Calu3 (cell line): ENCODE measurements around the gene TMEM151B. TPM values are rescaled to one million over a fixed set of nuclear protein-coding genes. Genes with fewer than 3 reads are reported as not detected.
"Not testable (repeated sequence)": the region's sequence is repeated elsewhere in the genome, so short reads cannot be mapped to it uniquely, and the experiment has no call there.

ENCODE experiments used
- BruUV-seq: library from RNA; stranded (reverse); fragments of 400-500 nt; replicated peaks from 2 replicates; lab custom pipeline; 2021; lab: Mats Ljungman, UMichigan
- CTCF ChIA-PET: fragments of 300-600 bp; sonication (Branson Sonifier 250); formaldehyde crosslinking; loops from one replicate; lab custom pipeline; 2022; ENCODE audit warnings: antibody characterized with exemption; lab: Charles Lee
- DNase-seq: peaks from one replicate; pipeline ENCODE4 v3.0.0; 2022
- H3K27ac Mint-ChIP-seq: one replicate; pipeline ENCODE4 v1.8.0; 2022; ENCODE audit warnings: mixed read lengths; ENCODE audit not compliant: unreplicated experiment
- H3K27me3 Mint-ChIP-seq: one replicate; pipeline ENCODE4 v1.8.0; 2022; ENCODE audit warnings: mixed read lengths; ENCODE audit not compliant: unreplicated experiment
- H3K36me3 Mint-ChIP-seq: one replicate; pipeline ENCODE4 v1.8.0; 2022; ENCODE audit warnings: mild to moderate bottlenecking, moderate library complexity, mixed read lengths; ENCODE audit not compliant: insufficient read depth, unreplicated experiment
- H3K4me1 Mint-ChIP-seq: one replicate; pipeline ENCODE4 v1.8.0; 2022; ENCODE audit warnings: mild to moderate bottlenecking, low read depth, mixed read lengths; ENCODE audit not compliant: unreplicated experiment
- H3K4me3 Mint-ChIP-seq: one replicate; pipeline ENCODE4 v1.8.0; 2022; ENCODE audit warnings: mild to moderate bottlenecking, low read depth, moderate library complexity, mixed read lengths; ENCODE audit not compliant: unreplicated experiment
- H3K9me3 Mint-ChIP-seq: one replicate; pipeline ENCODE4 v1.8.0; 2022; ENCODE audit warnings: low read depth, mixed read lengths; ENCODE audit not compliant: unreplicated experiment
- CTCF ChIP-seq: fragments of 200-600 bp; IDR thresholded peaks from one replicate; pipeline ENCODE4 v1.8.0; 2022; ENCODE audit warnings: antibody characterized with exemption; ENCODE audit not compliant: unreplicated experiment
- intact Hi-C: fragments of 100-400 bp; cut with micrococcal nuclease; formaldehyde crosslinking; loops from one replicate; pipeline ENCODE4 v1.10.0; 2022; ENCODE audit not compliant: unreplicated experiment
- total RNA-seq: library from RNA; stranded (reverse); gene quantifications from 2 replicates; pipeline ENCODE4 v1.2.3, GENCODE V29; 2022

TMEM151B gene
- total RNA-seq, 1 experiment from 2014 or later: not detected

DNA sequence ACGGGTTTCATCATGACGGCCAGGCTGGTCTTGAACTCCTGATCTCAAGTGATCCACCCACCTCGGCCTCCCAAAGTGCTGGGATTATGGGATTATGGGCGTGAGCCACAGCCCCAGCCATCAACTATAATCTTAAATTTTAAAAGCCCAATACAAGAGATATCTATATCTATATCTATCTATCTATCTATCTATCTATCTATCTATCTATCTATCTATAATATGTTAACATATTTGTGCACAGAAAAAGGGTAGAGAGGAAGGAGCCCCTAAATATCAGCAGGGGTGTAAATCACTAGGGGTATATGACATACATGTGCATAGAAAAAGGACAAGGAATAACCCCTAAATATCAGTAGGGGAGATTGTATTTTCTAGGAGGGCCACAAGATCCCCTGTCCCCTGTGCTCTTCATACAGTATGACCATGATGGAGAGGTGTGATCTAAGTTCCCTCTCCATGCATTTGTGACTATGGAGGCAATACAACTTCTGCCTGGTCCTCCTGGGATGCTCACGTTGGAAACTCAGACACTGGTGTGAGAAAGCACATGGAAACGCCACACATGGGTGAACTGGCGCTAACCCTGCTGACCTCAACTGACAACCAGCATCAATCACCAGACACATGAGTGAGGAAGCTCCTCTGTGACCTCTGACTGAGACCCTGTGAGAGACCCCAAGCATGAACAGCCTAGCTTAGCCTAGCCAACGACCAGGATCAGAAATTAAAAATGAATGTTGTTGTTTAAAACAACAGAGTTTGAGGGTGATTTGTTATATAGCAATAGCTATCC, 71.0 kb downstream of the TMEM151B start:
- no peaks in the 10 kb centered on the region for H3K9me3 Mint-ChIP-seq
- H3K27me3 Mint-ChIP-seq: peaks cover 71% of the 10 kb centered on the region
- no peak overlapping the region for H3K27ac Mint-ChIP-seq
- no peaks in the 10 kb centered on the region for H3K36me3 Mint-ChIP-seq
- no peaks in the 10 kb centered on the region for H3K4me1 Mint-ChIP-seq
- intact Hi-C loops: no loop called here
- BruUV-seq: no TSS peak
- CTCF ChIA-PET: interaction anchor here (0.8 to 1.6 kb wide), 2 partner anchors 11 to 49 kb away, joined by 3 read pairs; no protein-coding TSS in a partner anchor
- H3K4me3 Mint-ChIP-seq: no peak overlapping the region
- TF ChIP-seq CTCF: no peak
- DNase-seq: no peak

DNA sequence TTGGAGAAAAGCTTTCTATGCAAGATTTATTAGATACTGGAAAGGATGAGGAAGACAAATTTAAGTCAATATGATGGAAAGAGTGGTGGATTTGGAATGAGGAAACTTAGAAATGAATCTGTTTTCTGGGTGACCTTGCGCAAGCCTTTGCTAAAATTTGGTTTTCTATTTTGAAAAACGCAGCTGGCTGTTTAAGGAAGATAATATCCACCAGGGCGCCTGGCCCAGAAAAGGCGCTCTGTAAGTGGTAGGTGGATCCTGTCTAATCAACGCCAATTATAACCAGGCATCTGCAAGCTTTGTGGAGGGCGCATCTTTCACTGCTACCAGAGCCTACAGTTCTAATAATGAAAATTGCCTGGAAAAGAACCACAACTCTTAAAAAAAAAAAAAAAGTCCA, 71.8 kb downstream of the TMEM151B start:
- CTCF ChIA-PET: interaction anchor here (0.8 to 1.6 kb wide), 2 partner anchors 10 to 50 kb away, joined by 3 read pairs; no protein-coding TSS in a partner anchor
- H3K27me3 Mint-ChIP-seq: peaks cover 63% of the 10 kb centered on the region

GRCh38 chr6:44342489-44342888, 72.2 kb downstream of the TMEM151B start, which contains the start of gene SPATS1:
Gene SPATS1 (plus strand): TSS chr6:44342650. CDS start chr6:44343096, 446 bp downstream.
- Mint-ChIP-seq H3K36me3 (no peaks in the 10 kb centered on the region), H3K4me3 (peak within 1 kb of the TSS; percentile 43), H3K4me1 (no peaks in the 10 kb centered on the region), H3K9me3 (no peaks in the 10 kb centered on the region), H3K27me3 (peaks cover 59% of the 10 kb centered on the region), H3K27ac (no peak within 1 kb of the TSS)
- CTCF ChIA-PET: interaction anchor here (1.6 kb wide), 1 partner anchor 50 kb away, joined by 3 read pairs; no protein-coding TSS in a partner anchor
- no peak for TF ChIP-seq CTCF
- no peak for DNase-seq
- BruUV-seq: no TSS peak
- intact Hi-C loops: no loop called here

More for the DNA sequence above, 71.8 kb downstream of the TMEM151B start:
- no peaks in the 10 kb centered on the region for H3K36me3 Mint-ChIP-seq
- no peak overlapping the region for H3K27ac Mint-ChIP-seq
- no peaks in the 10 kb centered on the region for H3K4me1 Mint-ChIP-seq
- BruUV-seq: no TSS peak
- no peak overlapping the region for H3K4me3 Mint-ChIP-seq
- intact Hi-C loops: no loop called here
- no peaks in the 10 kb centered on the region for H3K9me3 Mint-ChIP-seq
- no peak for TF ChIP-seq CTCF
- DNase-seq: no peak

DNA sequence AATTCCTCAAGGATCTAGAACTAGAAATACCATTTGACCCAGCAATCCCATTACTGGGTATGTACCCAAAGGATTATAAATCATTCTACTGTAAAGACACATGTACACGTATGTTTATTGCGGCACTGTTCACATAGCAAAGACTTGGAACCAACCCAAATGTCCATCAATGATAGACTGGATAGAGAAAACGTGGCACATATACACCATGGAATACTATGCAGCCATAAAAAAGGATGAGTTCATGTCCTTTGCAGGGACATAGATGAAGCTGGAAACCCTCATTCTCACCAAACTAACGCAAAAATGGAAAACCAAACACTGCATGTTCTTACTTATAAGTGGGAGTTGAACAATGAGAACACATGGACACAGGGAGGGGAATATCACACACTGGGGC, 76.6 kb downstream of the TMEM151B start:
- DNase-seq, H3K4me3 Mint-ChIP-seq, BruUV-seq, intact Hi-C loops, H3K27ac Mint-ChIP-seq, H3K4me1 Mint-ChIP-seq, H3K36me3 Mint-ChIP-seq, H3K9me3 Mint-ChIP-seq: not testable (repeated sequence)
- CTCF ChIA-PET: interaction anchor here (0.5 kb wide), 1 partner anchor 1601 kb away, joined by 4 read pairs; the partner anchor contains the start of gene TBCC
- H3K27me3 Mint-ChIP-seq: peaks cover 57% of the 10 kb centered on the region
